C4-2B (cell line): Measurements from ENCODE around the gene MKNK1.

Experiments used
- CTCF ChIP-seq: fragments of 450-650 bp; conservative IDR thresholded peaks from 2 replicates; pipeline ENCODE4 v1.5.1; 2017; ENCODE audit warnings: mild to moderate bottlenecking
- ZFX ChIP-seq: fragments of 450-650 bp; IDR thresholded peaks from 2 replicates; pipeline ENCODE4 v1.6.1; 2017

GRCh38 chr1:46543761-46544560 is 60.1 kb downstream of the MKNK1 start:
- TF ChIP-seq CTCF: no peak
- no peak for TF ChIP-seq ZFX
